ENCODE measurements around the gene CCDC159. TPM values are rescaled to one million over a fixed set of nuclear protein-coding genes. Genes with fewer than 3 reads are reported as not detected.
"Not testable (repeated sequence)": the region's sequence is repeated elsewhere in the genome, so short reads cannot be mapped to it uniquely, and the experiment has no call there.

CCDC159 gene
- total and polyA plus RNA-seq, 5 donors, result 16.7 to 34.2 (median 25.5) TPM

- Histone ChIP-seq H3K27me3 (ENCODE audit: control insufficient read depth, insufficient read depth) (no peaks in the 10 kb centered on the region), H3K27ac (ENCODE audit: low read length) (peak overlapping the region; percentile 68), H3K9me3 (ENCODE audit: control insufficient read depth, low read length) (no peaks in the 10 kb centered on the region), H3K4me1 (ENCODE audit: control insufficient read depth, insufficient read depth, low read length) (peaks cover 3% of the 10 kb centered on the region), H3K4me3 (ENCODE audit: low read length) (no peak overlapping the region)
- peak in 1 of 3 donors; percentile 32 for DNase-seq
- intact Hi-C loops (cut with DNase I), result no loop called here
- no peak for ATAC-seq
- 63% methylated on average over 5 of the region's 5 CpGs for WGBS
Observed at GRCh38 chr19:11323601-11324078, 22.7 kb upstream of the CCDC159 start.

GRCh38 chr19:11324079-11324661, 22.1 kb upstream of the CCDC159 start:
- intact Hi-C loops (cut with DNase I), result no loop called here
- H3K4me1 ChIP-seq (ENCODE audit: control insufficient read depth, insufficient read depth, low read length), result peaks cover 3% of the 10 kb centered on the region
- H3K27ac ChIP-seq (ENCODE audit: low read length), result peak overlapping the region; percentile 68
- 25% methylated on average over 10 of the region's 10 CpGs for WGBS
- DNase-seq (peak; percentile 79 to 90 (median 88)), ATAC-seq (peak; percentile 94 to 95)
- no peaks in the 10 kb centered on the region for H3K9me3 ChIP-seq (ENCODE audit: control insufficient read depth, low read length)
- no peak overlapping the region for H3K4me3 ChIP-seq (ENCODE audit: low read length)
- no peaks in the 10 kb centered on the region for H3K27me3 ChIP-seq (ENCODE audit: control insufficient read depth, insufficient read depth)

- Histone ChIP-seq H3K9me3 (ENCODE audit: control insufficient read depth, low read length) (no peaks in the 10 kb centered on the region), H3K27ac (ENCODE audit: low read length) (peak overlapping the region; percentile 0), H3K4me3 (ENCODE audit: low read length) (no peak overlapping the region), H3K27me3 (ENCODE audit: control insufficient read depth, insufficient read depth) (no peaks in the 10 kb centered on the region), H3K4me1 (ENCODE audit: control insufficient read depth, insufficient read depth, low read length) (peaks cover 3% of the 10 kb centered on the region)
- intact Hi-C loops (cut with DNase I), result no loop called here
- 68% methylated on average over 17 of the region's 17 CpGs for WGBS
- peak; percentile 3 to 21 for ATAC-seq
- DNase-seq, result peak in 2 of 3 donors; percentile 50 to 65
Observed at GRCh38 chr19:11324748-11325389, 21.4 kb upstream of the CCDC159 start.

- no peaks in the 10 kb centered on the region for H3K9me3 ChIP-seq (ENCODE audit: control insufficient read depth, low read length)
- ATAC-seq, result no peak
- peaks cover 3% of the 10 kb centered on the region for H3K4me1 ChIP-seq (ENCODE audit: control insufficient read depth, insufficient read depth, low read length)
- no peak overlapping the region for H3K4me3 ChIP-seq (ENCODE audit: low read length)
- no peaks in the 10 kb centered on the region for H3K27me3 ChIP-seq (ENCODE audit: control insufficient read depth, insufficient read depth)
- intact Hi-C loops (cut with DNase I), result no loop called here
- WGBS, result 93% methylated on average over 7 of the region's 7 CpGs
- peak in 1 of 3 donors; percentile 7 for DNase-seq
- no peak overlapping the region for H3K27ac ChIP-seq (ENCODE audit: low read length)
Observed at GRCh38 chr19:11325544-11325943, 20.8 kb upstream of the CCDC159 start.

- ATAC-seq, result no peak
Observed at GRCh38 chr19:11330127-11330526, 16.2 kb upstream of the CCDC159 start.

GRCh38 chr19:11331502-11331901, 14.8 kb upstream of the CCDC159 start:
- intact Hi-C loops (cut with DNase I), result no loop called here
- 88% methylated on average over 4 of the region's 4 CpGs for WGBS
- no peaks in the 10 kb centered on the region for H3K9me3 ChIP-seq (ENCODE audit: control insufficient read depth, low read length)
- no peaks in the 10 kb centered on the region for H3K4me1 ChIP-seq (ENCODE audit: control insufficient read depth, insufficient read depth, low read length)
- H3K27ac ChIP-seq (ENCODE audit: low read length), result no peak overlapping the region
- H3K27me3 ChIP-seq (ENCODE audit: control insufficient read depth, insufficient read depth), result no peaks in the 10 kb centered on the region
- no peak overlapping the region for H3K4me3 ChIP-seq (ENCODE audit: low read length)
- no peak for ATAC-seq
- peak in 1 of 3 donors; percentile 4 for DNase-seq

More at GRCh38 chr19:11330127-11330526, 16.2 kb upstream of the CCDC159 start:
- no peaks in the 10 kb centered on the region for H3K4me1 ChIP-seq (ENCODE audit: control insufficient read depth, insufficient read depth, low read length)
- H3K27ac ChIP-seq (ENCODE audit: low read length), result no peak overlapping the region
- peak in 1 of 3 donors; percentile 5 for DNase-seq
- no peaks in the 10 kb centered on the region for H3K27me3 ChIP-seq (ENCODE audit: control insufficient read depth, insufficient read depth)
- 82% methylated on average over 4 of the region's 4 CpGs for WGBS
- intact Hi-C loops (cut with DNase I), result no loop called here
- H3K4me3 ChIP-seq (ENCODE audit: low read length), result no peak overlapping the region
- no peaks in the 10 kb centered on the region for H3K9me3 ChIP-seq (ENCODE audit: control insufficient read depth, low read length)

- H3K9me3 ChIP-seq (ENCODE audit: control insufficient read depth, low read length), result no peaks in the 10 kb centered on the region
- DNase-seq, result no peak
Observed at GRCh38 chr19:11332822-11333221, 13.5 kb upstream of the CCDC159 start.

GRCh38 chr19:11333838-11334237, 12.5 kb upstream of the CCDC159 start:
- intact Hi-C loops (cut with DNase I); H3K27me3 ChIP-seq (ENCODE audit: control insufficient read depth, insufficient read depth); H3K4me3 ChIP-seq (ENCODE audit: low read length); H3K4me1 ChIP-seq (ENCODE audit: control insufficient read depth, insufficient read depth, low read length); ATAC-seq; H3K27ac ChIP-seq (ENCODE audit: low read length); H3K9me3 ChIP-seq (ENCODE audit: control insufficient read depth, low read length): not testable (repeated sequence)
- WGBS, result 88% methylated on average over 9 of the region's 9 CpGs
- peak in 1 of 3 donors; percentile 19 for DNase-seq

More at GRCh38 chr19:11332822-11333221, 13.5 kb upstream of the CCDC159 start:
- H3K27me3 ChIP-seq (ENCODE audit: control insufficient read depth, insufficient read depth), result no peaks in the 10 kb centered on the region
- 96% methylated on average over 5 of the region's 5 CpGs for WGBS
- intact Hi-C loops (cut with DNase I), result no loop called here
- H3K4me3 ChIP-seq (ENCODE audit: low read length), result no peak overlapping the region
- ATAC-seq, result no peak
- no peak overlapping the region for H3K27ac ChIP-seq (ENCODE audit: low read length)
- no peaks in the 10 kb centered on the region for H3K4me1 ChIP-seq (ENCODE audit: control insufficient read depth, insufficient read depth, low read length)

GRCh38 chr19:11335449-11336146, 10.7 kb upstream of the CCDC159 start:
- no peak overlapping the region for H3K27ac ChIP-seq (ENCODE audit: low read length)
- H3K27me3 ChIP-seq (ENCODE audit: control insufficient read depth, insufficient read depth), result no peaks in the 10 kb centered on the region
- ATAC-seq (no peak), DNase-seq (peak in 2 of 3 donors; percentile 25 to 35)
- WGBS, result 96% methylated on average over 17 of the region's 17 CpGs
- H3K9me3 ChIP-seq (ENCODE audit: control insufficient read depth, low read length), result no peaks in the 10 kb centered on the region
- H3K4me1 ChIP-seq (ENCODE audit: control insufficient read depth, insufficient read depth, low read length), result peaks cover 4% of the 10 kb centered on the region
- intact Hi-C loops (cut with DNase I), result loop anchor here in 1 of 4 donors (5.0 kb wide), 1 partner anchor 38 kb away; the partner anchor contains the start of gene TSPAN16
- no peak overlapping the region for H3K4me3 ChIP-seq (ENCODE audit: low read length)

- Histone ChIP-seq H3K27me3 (ENCODE audit: control insufficient read depth, insufficient read depth) (no peaks in the 10 kb centered on the region), H3K9me3 (ENCODE audit: control insufficient read depth, low read length) (no peaks in the 10 kb centered on the region), H3K27ac (ENCODE audit: low read length) (no peak overlapping the region), H3K4me1 (ENCODE audit: control insufficient read depth, insufficient read depth, low read length) (peaks cover 4% of the 10 kb centered on the region), H3K4me3 (ENCODE audit: low read length) (no peak overlapping the region)
- WGBS, result 75% methylated on average over 14 of the region's 14 CpGs
- ATAC-seq, result no peak
- intact Hi-C loops (cut with DNase I), result loop anchor here in 1 of 4 donors (5.0 kb wide), 1 partner anchor 40 kb away; the partner anchor contains the start of gene TSPAN16
- DNase-seq, result peak in 2 of 3 donors; percentile 26 to 31
Observed at GRCh38 chr19:11337080-11337479, 9.2 kb upstream of the CCDC159 start.

GRCh38 chr19:11338121-11338520, 8.2 kb upstream of the CCDC159 start:
- no peak overlapping the region for H3K27ac ChIP-seq (ENCODE audit: low read length)
- ATAC-seq (no peak), DNase-seq (peak in 2 of 3 donors; percentile 31 to 52)
- H3K9me3 ChIP-seq (ENCODE audit: control insufficient read depth, low read length), result no peaks in the 10 kb centered on the region
- intact Hi-C loops (cut with DNase I), result loop anchor here in 1 of 4 donors (5.0 kb wide), 1 partner anchor 41 kb away; the partner anchor contains the start of gene TSPAN16
- H3K4me3 ChIP-seq (ENCODE audit: low read length), result no peak overlapping the region
- peaks cover 4% of the 10 kb centered on the region for H3K4me1 ChIP-seq (ENCODE audit: control insufficient read depth, insufficient read depth, low read length)
- H3K27me3 ChIP-seq (ENCODE audit: control insufficient read depth, insufficient read depth), result no peaks in the 10 kb centered on the region
- WGBS, result 88% methylated on average over 7 of the region's 7 CpGs
